Stimulated activated effector memory CD8-positive, alpha-beta T cell treated with anti-CD3 and anti-CD28 coated beads, Interleukin-12 subunit alpha, Interleukin-12 subunit beta, amount 100 ng/mL, for 72 hours (primary cell): ENCODE data around the gene DRD3.

Experiments
- ATAC-seq: fragments of 150-1000 bp; cut with Tn5 transposase; 2 replicates; pipeline ENCODE4 v1.10.0; 2021
- DNase-seq, 2 donors: peaks; one replicate each; pipeline ENCODE4 v3.0.0; 2021 to 2022; ENCODE audit warnings: low spot score in 2 of 2
- H3K27ac Mint-ChIP-seq: one replicate; pipeline ENCODE4 v1.8.0; 2022; ENCODE audit warnings: mild to moderate bottlenecking, mixed read lengths
- H3K36me3 Mint-ChIP-seq: one replicate; pipeline ENCODE4 v1.8.0; 2022; ENCODE audit warnings: mild to moderate bottlenecking, mixed read lengths
- H3K4me1 Mint-ChIP-seq: one replicate; pipeline ENCODE4 v1.8.0; 2022; ENCODE audit warnings: mixed read lengths
- H3K4me3 Mint-ChIP-seq: one replicate; pipeline ENCODE4 v1.8.0; 2022; ENCODE audit warnings: mild to moderate bottlenecking, mixed read lengths
- H3K9me3 Mint-ChIP-seq: one replicate; pipeline ENCODE4 v1.8.0; 2022; ENCODE audit warnings: mixed read lengths

The DRD3 gene

DNA sequence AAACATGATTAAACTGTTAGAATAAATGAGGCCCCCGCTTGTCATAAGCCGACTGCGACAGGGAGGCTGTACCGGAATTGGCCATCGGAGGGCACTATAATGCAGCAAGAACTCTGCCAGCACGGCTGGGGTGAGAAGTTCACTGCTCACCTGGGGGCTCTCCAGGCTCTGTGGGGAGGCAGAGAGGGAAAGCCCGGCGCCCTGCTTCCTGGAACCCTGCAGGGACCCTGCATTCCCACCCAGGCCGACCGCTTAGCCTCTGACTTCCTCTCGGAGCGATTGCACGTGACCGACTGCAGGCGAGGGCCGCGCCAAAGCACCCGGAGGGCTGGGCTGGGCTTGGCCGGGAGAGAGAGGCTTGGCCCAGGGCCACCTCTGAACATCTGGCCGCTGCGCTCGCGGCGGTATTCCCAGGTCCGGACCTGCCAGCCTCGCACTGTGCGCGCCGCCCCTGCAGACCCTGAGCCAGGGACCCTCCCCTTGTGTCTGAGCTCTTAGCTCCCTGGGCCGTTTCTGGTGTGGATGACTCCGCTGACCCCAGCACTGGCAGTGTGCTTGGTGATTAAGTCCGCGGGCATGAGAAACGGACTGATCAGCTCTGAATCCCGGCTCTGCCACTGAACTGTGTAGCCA, 26.2 kb downstream of the DRD3 start:
- no peaks in the 10 kb centered on the region for H3K36me3 Mint-ChIP-seq
- H3K4me1 Mint-ChIP-seq = no peaks in the 10 kb centered on the region
- H3K27ac Mint-ChIP-seq = no peak overlapping the region
- H3K9me3 Mint-ChIP-seq = no peaks in the 10 kb centered on the region
- ATAC-seq (peak; percentile 90), DNase-seq (peak; percentile 71 to 93)
- peak overlapping the region; percentile 40 for H3K4me3 Mint-ChIP-seq

DNA sequence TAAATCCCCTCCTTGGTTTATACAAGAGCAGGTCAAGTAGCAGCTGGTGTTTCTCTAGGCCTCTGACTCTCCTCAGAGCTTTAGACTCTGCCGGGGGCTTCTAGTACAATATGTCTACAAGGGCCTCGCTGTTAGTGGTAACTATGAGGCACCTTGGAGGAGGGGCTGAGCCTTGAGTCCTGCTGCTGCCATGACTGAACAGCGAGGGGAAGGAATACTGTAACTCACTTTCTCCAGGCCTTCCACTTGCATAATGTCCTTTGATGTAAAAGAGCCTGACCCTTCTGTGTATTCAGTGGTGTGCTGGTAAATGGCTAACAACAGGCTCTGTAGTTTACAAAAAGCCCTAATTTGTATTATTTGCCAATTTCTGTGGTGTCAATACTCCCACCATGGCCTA, 27.8 kb downstream of the DRD3 start:
- no peak for DNase-seq
- Mint-ChIP-seq H3K9me3 (no peaks in the 10 kb centered on the region), H3K27ac (no peak overlapping the region), H3K4me1 (no peaks in the 10 kb centered on the region), H3K4me3 (no peak overlapping the region), H3K36me3 (no peaks in the 10 kb centered on the region)
- ATAC-seq = no peak

DNA sequence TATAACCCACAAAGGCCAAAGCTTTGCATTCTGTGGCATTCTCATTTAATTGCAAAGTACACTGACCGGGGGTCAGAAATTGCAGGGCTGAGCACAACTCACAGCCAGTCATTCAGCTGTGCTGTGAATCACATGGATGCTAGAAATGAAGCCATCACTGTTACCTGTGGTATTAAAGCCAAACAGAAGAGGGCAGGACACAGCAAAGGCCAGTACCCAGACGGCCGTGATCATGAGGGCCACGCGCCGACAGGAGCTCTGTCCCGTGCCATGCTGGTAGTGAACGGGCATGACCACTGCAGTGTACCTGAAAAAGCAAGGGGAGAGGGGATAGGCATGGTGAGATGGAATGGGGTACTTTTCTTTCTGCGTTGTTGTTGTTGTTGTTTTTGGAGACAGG, 31.6 kb downstream of the DRD3 start:
- no peak overlapping the region for H3K27ac Mint-ChIP-seq
- ATAC-seq = no peak
- no peaks in the 10 kb centered on the region for H3K36me3 Mint-ChIP-seq
- no peak for DNase-seq
- peaks cover 11% of the 10 kb centered on the region for H3K4me1 Mint-ChIP-seq
- no peaks in the 10 kb centered on the region for H3K9me3 Mint-ChIP-seq
- H3K4me3 Mint-ChIP-seq = no peak overlapping the region

DNA sequence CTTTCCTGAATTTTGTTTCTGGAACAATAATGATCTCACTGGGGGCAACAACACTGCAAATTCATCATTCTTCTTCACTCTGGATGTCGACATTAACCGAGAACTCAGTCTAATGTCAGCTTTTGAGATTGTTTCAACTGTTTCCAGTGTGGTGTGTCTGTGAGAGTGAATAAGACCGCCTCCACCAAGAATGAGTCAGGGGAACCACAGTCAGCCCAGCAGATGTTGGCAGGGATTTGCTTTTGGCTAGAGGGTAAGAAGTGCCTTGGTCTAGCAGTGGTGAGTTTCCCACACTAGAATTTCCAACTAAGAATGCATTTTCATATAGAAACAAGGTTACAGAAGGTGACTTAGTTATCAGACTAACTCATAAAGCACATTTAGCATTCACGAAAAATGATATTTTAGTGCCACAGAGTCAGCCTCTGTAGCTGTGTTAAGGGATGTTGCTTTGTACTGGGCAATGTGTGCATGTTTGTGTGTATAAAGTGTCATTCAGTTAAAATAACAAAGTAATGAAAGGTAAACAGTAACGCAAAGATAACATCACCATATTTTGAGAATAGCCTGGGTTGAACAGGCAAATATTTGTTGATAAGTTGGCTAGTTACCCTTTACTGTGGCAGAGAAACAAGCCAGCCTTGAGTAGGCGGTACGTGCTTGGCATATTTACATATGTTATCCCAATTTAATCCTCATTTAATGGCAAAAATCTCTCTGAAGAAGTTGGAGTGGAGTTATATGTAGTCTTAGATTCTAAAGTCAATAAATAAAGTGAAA, 33.8 kb downstream of the DRD3 start:
- ATAC-seq = peak; percentile 99
- no peak overlapping the region for H3K4me3 Mint-ChIP-seq

GRCh38 chr3:114143817-114144216, 35.0 kb downstream of the DRD3 start:
- DNase-seq = no peak
- Mint-ChIP-seq H3K36me3 (no peaks in the 10 kb centered on the region), H3K9me3 (no peaks in the 10 kb centered on the region), H3K4me1 (peaks cover 11% of the 10 kb centered on the region), H3K27ac (no peak overlapping the region), H3K4me3 (no peak overlapping the region)
- ATAC-seq = no peak

More for the DNA sequence above, 33.8 kb downstream of the DRD3 start:
- Mint-ChIP-seq H3K9me3 (no peaks in the 10 kb centered on the region), H3K4me1 (peaks cover 11% of the 10 kb centered on the region), H3K36me3 (no peaks in the 10 kb centered on the region), H3K27ac (peak overlapping the region; percentile 32)
- DNase-seq = peak; percentile 9 to 62

DNA sequence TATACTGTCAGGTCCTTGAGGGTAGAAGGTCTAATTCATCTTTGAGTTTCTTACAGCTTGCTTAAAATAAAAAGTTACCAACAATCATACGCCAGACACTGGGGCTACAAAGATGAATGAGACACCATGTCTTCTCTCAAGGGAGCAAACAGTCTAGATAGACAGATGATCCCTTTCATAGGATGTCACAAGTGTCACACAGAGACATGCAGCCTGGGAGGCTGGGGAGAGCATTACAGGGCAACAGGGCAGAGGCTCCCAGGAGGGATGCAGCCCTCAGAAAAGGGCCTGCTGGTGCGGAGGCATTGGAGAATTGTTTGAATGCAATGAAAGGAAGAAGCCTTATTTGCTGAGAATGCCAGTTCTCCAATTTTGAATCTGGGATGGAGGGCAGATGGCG, 39.0 kb downstream of the DRD3 start:
- H3K4me3 Mint-ChIP-seq = no peak overlapping the region
- no peak for DNase-seq
- no peak overlapping the region for H3K27ac Mint-ChIP-seq
- peaks cover 2% of the 10 kb centered on the region for H3K9me3 Mint-ChIP-seq
- H3K4me1 Mint-ChIP-seq = peaks cover 6% of the 10 kb centered on the region
- no peak for ATAC-seq
- no peaks in the 10 kb centered on the region for H3K36me3 Mint-ChIP-seq

DNA sequence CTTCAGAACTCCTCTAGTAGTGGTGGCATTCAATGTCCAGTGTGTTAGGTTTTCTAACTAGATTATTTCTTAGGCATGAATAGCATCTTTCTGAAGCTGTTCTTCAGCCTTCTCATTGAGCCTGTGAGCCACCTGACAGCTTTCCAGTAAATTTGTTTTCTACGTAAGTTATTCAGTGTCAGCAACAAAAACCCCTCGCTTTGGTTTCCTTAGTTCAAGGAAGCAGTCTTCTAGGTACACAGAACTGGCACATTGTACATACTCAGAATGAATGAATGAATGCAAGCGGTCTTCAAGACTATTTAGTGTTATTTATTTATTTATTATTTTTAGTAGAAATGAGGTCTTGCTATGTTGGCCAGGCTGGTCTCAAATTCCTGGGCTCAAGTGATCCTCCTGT, 44.9 kb downstream of the DRD3 start:
- no peak overlapping the region for H3K27ac Mint-ChIP-seq
- DNase-seq (no peak), ATAC-seq (peak; percentile 58)
- no peak overlapping the region for H3K4me3 Mint-ChIP-seq
- H3K36me3 Mint-ChIP-seq = no peaks in the 10 kb centered on the region
- H3K9me3 Mint-ChIP-seq = peaks cover 2% of the 10 kb centered on the region
- H3K4me1 Mint-ChIP-seq = peaks cover 6% of the 10 kb centered on the region

DNA sequence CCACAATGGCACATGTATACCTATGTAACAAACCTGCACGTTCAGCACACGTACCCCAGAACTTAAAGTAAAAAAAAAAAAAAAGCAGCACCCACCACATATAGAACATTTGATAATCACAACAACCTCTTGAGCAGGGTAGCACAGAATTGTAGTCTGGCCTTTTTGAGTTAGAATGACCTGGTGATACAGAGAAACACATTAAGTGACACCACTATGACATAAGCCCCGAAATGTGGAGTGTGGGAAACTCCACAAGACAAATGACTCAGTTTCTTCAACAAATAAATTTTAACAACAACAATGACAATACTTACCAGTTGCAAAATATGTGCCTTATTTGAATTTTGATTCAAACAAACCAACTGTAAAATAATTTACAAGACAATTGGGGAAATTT, 46.4 kb downstream of the DRD3 start:
- Mint-ChIP-seq H3K9me3 (no peaks in the 10 kb centered on the region), H3K4me3 (no peak overlapping the region), H3K27ac (no peak overlapping the region), H3K36me3 (no peaks in the 10 kb centered on the region), H3K4me1 (peaks cover 14% of the 10 kb centered on the region)
- DNase-seq (no peak), ATAC-seq (peak; percentile 73)

GRCh38 chr3:114128826-114129225, 50.0 kb downstream of the DRD3 start:
- no peak for ATAC-seq
- Mint-ChIP-seq H3K27ac (peak overlapping the region; percentile 55), H3K36me3 (no peaks in the 10 kb centered on the region), H3K4me3 (peak overlapping the region; percentile 38), H3K4me1 (peaks cover 14% of the 10 kb centered on the region), H3K9me3 (no peaks in the 10 kb centered on the region)
- DNase-seq = no peak

DNA sequence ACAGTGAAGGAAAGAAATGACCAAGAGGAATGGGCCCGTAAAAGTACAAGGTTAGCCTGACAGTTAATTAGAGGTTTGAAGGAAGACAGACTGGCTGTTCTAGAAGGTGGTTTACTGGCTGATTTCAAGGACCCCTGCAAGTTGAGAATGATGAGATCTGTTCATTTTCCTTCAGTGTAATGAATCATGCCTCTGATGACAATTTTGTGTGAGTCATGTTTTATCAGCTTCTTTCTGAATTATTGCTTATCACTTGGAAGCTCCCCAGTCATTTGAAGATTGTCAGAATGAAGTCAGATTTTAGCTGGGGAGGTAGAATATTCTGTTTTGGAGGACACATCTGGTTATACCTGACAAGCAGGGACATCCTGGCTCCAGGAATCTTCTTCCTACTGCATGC, 50.6 kb downstream of the DRD3 start:
- no peaks in the 10 kb centered on the region for H3K36me3 Mint-ChIP-seq
- ATAC-seq (peak; percentile 80), DNase-seq (no peak)
- peak overlapping the region; percentile 38 for H3K4me3 Mint-ChIP-seq
- peak overlapping the region; percentile 55 for H3K27ac Mint-ChIP-seq
- H3K9me3 Mint-ChIP-seq = no peaks in the 10 kb centered on the region
- H3K4me1 Mint-ChIP-seq = peaks cover 14% of the 10 kb centered on the region

GRCh38 chr3:114127517-114127916, 51.3 kb downstream of the DRD3 start:
- H3K4me1 Mint-ChIP-seq = peaks cover 14% of the 10 kb centered on the region
- H3K9me3 Mint-ChIP-seq = no peaks in the 10 kb centered on the region
- no peak overlapping the region for H3K27ac Mint-ChIP-seq
- no peak for ATAC-seq
- no peak for DNase-seq
- H3K36me3 Mint-ChIP-seq = no peaks in the 10 kb centered on the region
- no peak overlapping the region for H3K4me3 Mint-ChIP-seq

DNA sequence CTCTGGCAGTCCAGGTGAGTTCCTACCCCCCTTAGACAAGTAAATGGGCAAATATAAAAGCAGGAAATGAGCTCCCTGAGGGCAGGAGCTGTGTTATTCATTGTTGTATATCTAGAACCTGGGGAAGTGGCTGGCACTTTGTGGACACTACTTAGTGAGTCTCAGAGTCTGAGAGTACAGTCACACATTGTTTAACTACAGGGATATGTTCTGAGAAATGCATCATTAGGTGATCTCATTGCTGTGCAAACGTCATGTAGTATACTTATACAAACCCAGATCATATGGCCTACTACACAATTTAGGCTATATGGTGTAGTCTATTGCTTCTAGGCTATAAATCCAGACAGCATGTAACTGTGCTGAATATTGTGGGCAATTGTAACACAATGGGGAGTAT, 52.4 kb downstream of the DRD3 start:
- H3K27ac Mint-ChIP-seq = no peak overlapping the region
- H3K9me3 Mint-ChIP-seq = no peaks in the 10 kb centered on the region
- H3K4me3 Mint-ChIP-seq = no peak overlapping the region
- no peaks in the 10 kb centered on the region for H3K36me3 Mint-ChIP-seq
- peak; percentile 74 for ATAC-seq
- DNase-seq = no peak
- peaks cover 8% of the 10 kb centered on the region for H3K4me1 Mint-ChIP-seq

- H3K36me3 Mint-ChIP-seq = no peaks in the 10 kb centered on the region
- no peak overlapping the region for H3K4me3 Mint-ChIP-seq
- H3K4me1 Mint-ChIP-seq = no peaks in the 10 kb centered on the region
- no peaks in the 10 kb centered on the region for H3K9me3 Mint-ChIP-seq
- ATAC-seq = peak; percentile 75
- H3K27ac Mint-ChIP-seq = no peak overlapping the region
- no peak for DNase-seq
Observed at GRCh38 chr3:114122027-114122709, 56.7 kb downstream of the DRD3 start.

- Mint-ChIP-seq H3K9me3 (no peaks in the 10 kb centered on the region), H3K4me1 (no peaks in the 10 kb centered on the region), H3K36me3 (no peaks in the 10 kb centered on the region), H3K4me3 (no peak overlapping the region), H3K27ac (no peak overlapping the region)
- DNase-seq (no peak), ATAC-seq (no peak)
Observed at GRCh38 chr3:114120211-114120610, 58.6 kb downstream of the DRD3 start.

DNA sequence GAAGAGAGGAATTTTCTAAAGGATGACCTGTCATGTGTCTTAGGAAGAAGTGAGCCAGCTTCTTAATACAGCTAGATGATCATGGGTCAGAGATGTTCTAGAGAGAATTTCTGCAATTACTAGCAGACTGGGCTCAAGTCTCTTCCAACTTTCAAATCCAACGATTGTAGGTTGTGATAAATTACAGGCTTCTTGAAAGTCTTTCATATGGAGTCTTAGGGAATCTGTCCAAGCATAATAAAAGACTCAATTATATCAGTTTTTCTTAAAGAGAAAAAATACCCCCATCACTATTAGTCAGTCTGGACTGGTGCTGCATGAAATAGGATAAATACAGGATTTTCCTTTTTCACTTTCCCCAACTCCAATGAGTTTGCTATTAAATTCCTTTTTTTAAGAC, 59.1 kb downstream of the DRD3 start:
- ATAC-seq (no peak), DNase-seq (no peak)
- no peak overlapping the region for H3K4me3 Mint-ChIP-seq
- H3K36me3 Mint-ChIP-seq = no peaks in the 10 kb centered on the region
- no peak overlapping the region for H3K27ac Mint-ChIP-seq
- no peaks in the 10 kb centered on the region for H3K9me3 Mint-ChIP-seq
- no peaks in the 10 kb centered on the region for H3K4me1 Mint-ChIP-seq

DNA sequence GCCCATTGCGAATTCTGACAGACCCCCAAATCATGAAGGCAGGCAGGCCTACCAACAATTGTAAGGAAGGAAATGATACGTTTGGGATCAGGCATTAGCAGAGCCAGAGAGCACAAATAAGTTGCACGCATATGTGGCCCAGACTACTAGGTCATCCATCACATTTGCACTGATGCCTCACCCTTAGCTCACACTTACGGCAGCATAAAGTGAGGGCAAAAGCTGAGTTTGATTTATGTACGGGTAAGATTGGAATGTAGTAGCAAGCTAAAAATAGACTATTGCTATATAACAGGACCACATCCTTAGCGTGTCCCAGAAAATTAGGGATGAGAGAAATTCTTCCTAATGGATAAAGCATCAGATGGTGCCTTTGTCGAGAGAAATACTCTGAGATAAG, 63.7 kb downstream of the DRD3 start:
- no peaks in the 10 kb centered on the region for H3K9me3 Mint-ChIP-seq
- DNase-seq (no peak), ATAC-seq (no peak)
- no peaks in the 10 kb centered on the region for H3K36me3 Mint-ChIP-seq
- no peak overlapping the region for H3K27ac Mint-ChIP-seq
- no peaks in the 10 kb centered on the region for H3K4me1 Mint-ChIP-seq
- H3K4me3 Mint-ChIP-seq = no peak overlapping the region
